Measurements from ENCODE around the gene IL15.
"Not testable (repeated sequence)": the region's sequence is repeated elsewhere in the genome, so short reads cannot be mapped to it uniquely, and the experiment has no call there.

IL15 gene

DNA sequence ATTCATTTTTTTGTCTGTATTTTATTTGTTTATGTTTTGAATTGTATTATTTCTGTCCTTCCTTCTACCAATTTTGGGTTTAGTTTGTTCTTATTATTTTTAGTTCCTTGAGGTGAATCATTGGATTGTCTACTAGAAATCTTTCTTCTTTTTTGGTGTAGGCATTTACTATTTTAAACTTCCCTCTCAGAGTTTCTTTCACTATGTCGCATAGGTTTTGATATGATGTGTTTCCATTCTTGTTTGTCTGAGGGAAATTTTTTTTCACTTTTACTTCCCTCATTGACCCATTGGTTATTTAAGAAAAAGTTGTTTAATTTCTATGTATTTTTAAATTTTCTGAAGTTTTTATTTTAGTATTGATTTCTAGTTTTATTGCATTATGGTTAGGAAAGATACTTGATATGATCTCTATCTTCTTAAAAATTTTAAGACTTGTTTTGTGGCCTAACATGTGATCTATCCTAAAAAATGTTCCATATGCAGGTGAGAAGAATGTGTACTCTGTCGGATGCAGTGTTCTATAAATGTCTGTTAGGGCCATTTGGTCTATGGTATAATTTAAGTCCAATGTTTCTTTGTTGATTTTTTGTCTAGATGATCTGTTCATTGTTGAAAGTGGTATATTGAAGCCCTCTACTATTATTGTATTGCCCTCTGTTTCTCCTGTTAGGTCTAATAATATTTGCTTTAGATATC is 68.8 kb downstream of the IL15 start:
- peak; percentile 85 for DNase-seq

DNA sequence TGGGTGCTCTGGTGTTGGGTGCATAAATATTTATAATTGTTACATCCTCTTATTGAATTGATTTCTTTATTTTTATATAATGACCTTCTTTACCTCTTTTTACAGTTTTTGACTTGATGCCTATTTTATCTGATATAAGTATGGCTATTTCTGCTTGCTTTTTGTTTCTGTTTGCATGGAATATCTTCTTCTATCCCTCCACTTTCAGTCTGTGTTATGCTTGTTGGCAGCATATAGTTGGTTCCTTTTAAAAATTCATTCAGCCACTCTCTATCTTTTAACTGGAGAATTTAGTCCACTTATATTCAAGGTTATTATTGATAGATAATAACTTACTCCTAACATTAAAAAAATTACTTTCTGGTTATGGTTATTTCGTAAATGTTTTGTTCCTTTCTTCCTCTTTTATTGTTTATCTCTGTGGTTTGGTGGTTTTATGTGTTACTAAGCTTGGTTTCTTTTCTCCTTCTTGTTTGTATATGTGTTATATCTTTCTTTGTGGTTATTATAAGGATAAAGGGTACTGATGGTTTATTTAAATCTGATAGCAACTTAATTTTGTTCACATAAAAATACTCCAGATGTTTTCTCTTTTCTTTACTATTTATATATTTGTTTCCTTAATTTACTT is 69.5 kb downstream of the IL15 start:
- DNase-seq = peak; percentile 75

DNA sequence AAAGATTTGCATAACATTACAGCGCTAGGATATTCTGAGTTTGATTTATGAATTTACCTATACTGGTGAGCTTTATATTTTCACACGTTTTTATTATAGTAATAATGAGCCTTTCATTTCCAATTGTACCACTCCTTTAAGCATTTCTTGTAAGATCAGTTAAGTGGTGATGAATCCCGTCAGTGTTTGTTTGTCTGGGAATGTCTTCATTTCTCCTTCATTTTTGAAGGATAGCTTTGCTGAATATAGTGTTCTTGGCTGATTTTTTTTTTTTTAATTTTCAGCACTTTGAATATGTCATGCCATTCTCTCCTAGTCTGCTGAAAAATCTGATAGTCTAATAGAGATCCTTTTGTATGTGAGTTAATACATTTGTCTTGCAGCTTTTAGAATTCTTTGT is 70.1 kb downstream of the IL15 start:
- DNase-seq = no peak

- peak; percentile 32 for DNase-seq
These were observed 74.8 kb downstream of the IL15 start for GRCh38 chr4:141711211-141711610.

- DNase-seq = no peak
These were observed 76.8 kb downstream of the IL15 start for GRCh38 chr4:141713185-141713584.

GRCh38 chr4:141713771-141714445 is 77.5 kb downstream of the IL15 start:
- peak; percentile 8 for DNase-seq

- DNase-seq = no peak
These were observed 83.2 kb downstream of the IL15 start for GRCh38 chr4:141719585-141719984.

DNA sequence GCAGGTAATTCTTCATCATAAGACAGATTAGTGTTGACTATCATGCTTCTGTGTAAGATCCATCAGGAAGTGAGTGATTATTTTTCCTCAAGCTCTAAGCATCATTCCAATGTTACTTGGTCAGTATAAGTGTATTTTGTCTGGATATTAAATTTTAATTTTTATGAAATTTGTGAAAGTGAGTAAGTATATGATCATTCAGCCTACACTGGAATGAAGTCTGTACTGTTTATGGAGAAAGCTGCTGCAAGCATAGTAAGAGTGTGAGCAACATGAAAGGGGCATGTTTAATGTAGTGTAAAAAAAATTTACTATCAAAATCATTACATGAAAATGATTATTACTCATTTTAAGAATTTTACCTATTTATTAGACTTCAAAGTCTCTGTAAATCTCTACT is 84.8 kb downstream of the IL15 start:
- no peak for DNase-seq

GRCh38 chr4:141724646-141725045 is 88.3 kb downstream of the IL15 start:
- no peak for DNase-seq

DNA sequence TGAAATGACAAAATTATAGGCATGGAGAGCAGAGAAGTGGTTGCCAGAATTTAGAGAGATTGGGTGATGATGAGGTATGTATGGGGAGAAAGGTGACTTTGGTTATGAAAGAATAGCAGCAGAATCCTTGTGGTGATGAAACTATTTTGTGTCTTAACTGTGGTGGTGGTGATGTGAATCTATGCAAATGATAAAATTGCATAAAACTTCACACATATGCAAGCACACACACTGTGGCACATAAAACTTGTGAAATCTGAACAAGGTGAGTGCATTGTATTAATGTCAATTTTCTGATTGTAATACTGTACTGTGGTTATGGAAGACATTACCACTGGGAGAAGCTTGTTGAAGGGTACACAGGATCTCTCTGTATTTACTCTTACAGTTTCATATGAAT is 91.0 kb downstream of the IL15 start:
- no peak for DNase-seq

GRCh38 chr4:141730805-141731204 is 94.4 kb downstream of the IL15 start:
- no peak for DNase-seq

GRCh38 chr4:141731481-141731880 is 95.1 kb downstream of the IL15 start:
- DNase-seq = peak; percentile 43

DNA sequence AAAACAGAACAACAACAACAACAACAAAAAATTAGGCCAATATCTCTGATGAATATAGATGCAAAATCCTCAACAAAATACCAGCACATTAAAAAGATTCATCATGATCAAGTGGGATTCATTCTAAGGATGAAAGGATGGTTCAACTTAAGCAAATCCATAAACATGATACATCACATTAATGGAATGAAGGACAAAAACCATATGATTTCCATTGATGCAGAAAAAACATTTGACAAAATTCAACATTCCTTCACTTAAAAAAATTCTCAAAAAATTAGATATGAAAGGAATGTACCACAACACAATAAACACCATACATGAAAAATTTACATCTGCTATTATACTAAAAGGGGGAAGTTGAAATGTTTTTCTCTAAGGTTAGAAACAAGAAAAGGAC is 103.3 kb downstream of the IL15 start:
- no peak for DNase-seq

DNA sequence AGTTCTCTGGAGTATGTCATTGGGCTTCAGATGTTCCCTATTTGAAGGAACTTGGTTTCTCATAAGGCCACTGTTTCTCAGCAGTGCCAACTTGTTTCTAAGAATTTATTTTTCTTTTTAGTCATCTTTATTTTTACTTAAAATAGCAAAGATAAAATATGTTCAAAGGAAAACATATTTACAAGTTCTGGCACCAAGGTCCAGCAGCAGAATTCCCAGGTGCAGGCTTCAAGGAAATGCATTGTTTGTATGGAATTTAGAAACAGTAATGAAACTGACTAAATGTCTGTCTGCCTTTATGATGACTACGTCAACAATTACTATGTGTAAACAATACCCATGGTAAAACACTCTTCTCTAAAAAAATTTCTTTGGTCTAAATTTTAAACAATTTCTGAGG is 109.6 kb downstream of the IL15 start:
- DNase-seq = no peak

DNA sequence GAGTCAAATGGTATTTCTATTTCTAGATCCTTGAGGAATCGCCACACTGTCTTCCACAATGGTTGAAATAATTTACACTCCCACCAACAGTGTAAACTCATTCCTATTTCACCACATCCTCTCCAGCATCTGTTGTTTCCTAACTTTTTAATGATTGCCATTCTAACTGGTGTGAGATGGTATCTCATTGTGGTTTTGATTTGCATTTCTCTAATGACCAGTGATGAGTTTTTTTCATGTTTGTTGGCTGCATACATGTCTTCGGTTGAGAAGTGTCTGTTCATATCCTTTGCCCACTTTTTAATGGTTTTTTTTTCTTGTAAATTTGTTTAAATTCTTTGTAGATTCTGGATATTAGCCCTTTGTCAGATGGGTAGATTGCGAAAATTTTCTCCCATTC is 115.4 kb downstream of the IL15 start:
- DNase-seq = not testable (repeated sequence)

GRCh38 chr4:141757287-141757686 is 120.9 kb downstream of the IL15 start:
- DNase-seq = no peak

DNA sequence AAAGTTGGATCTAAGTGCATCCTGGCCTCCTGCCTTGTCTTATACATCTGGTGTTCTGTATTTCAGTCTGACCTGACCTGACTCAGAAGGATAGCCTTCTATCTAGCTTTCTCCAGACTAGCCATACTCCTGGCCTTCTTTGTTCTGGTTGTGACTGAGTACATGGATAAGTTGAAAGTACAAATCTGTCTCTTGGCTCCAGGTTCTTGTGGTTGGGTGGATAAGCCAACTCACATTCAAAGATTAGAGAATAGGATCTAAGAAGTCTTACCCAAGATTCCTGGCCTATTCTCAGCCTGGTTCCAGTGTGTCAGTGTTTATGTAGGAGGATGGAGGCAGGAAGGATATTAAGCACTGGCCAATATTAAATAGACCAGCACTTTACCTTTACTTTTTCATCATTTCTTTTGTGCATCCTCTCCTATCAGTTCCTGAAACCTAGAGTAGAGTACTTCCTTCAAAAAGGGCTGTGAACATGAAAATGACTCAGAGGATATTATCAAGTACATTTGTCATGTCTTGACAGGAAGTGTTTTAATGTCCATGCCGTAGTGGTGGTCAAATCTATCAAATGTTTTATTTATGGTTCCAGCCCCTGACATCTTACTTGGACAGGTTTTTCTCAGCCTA is 123.5 kb downstream of the IL15 start:
- DNase-seq = peak; percentile 6

DNA sequence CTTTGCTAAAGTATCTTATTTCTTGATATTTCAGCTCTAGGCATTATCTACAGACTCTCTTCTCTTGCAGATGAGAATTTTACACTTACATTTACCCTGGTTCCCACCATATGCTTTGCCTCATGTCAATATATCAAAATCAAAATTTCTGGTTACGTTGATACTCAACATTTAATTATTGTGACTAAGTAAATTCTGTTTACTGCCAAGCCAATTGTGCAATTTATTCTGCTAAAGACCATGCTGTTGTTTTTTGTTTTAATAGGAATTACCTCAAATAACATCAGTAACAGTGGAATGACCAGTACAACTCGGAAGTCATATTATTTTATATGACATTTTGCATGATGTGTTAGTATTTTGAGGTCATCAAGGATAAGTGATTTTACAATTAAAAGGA is 125.5 kb downstream of the IL15 start:
- no peak for DNase-seq

- no peak for DNase-seq
These were observed 127.0 kb downstream of the IL15 start for GRCh38 chr4:141763374-141763773.

DNA sequence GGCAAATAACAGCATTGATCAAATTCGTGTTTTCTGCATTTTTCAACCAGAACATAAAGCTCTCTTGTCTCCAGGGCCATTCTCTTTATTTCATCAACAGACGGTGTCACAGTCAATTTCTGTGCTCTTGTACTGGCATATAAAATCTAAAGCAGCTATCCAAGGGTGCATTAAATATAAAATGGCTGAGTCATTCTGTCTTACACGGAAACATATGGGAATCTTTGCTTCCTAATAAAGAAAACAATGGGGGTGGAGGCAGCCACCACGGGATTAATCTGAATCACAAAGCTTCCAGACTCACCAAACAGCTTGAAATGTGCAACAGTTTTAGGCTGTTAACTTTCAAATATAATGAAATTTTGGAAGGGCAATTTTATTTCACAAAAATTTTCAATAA is 132.6 kb downstream of the IL15 start:
- no peak for DNase-seq

DNA sequence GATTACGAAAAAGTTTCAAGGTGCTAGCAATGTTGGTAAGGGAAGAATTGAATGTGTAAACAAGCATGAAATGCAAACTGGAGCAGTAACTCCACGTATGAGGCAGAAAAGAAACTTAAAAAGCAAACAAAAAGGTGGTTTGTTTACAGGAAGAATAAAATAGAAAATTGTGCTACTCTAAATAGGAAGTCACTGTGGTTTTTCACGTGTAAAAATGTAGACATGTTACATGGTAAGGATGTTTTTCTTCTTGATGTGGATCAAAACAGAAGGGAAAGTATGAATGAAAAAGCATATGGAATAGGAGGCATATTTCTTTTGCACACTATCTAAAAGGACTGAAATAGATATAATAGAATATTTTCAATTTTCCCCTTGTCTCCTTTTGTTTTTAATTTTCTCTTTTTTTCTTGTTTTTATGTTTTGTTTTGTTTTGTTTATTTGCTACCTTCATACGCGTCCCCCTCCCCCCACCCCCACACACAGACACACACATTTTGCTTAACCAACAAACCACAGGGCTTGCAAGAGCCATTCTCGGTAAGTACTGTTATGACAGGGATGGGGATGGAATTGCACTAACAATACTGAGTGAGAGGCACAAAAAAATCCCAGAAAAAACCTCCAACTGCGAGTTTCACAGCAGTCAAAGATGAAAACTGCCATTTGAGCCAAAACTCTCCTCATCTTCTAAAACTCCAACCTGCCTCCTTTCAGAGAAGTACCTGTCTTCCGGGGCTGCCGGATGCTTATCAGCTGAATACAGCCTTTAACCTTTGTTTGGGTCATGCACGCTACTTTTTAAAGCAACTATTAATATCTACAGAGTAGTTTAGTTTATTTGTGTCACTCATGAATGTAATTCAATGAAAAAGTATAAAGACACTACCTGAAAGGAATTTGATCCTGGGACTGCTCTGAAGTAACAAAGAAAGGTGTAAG is 135.8 kb downstream of the IL15 start:
- no peak for DNase-seq

DNA sequence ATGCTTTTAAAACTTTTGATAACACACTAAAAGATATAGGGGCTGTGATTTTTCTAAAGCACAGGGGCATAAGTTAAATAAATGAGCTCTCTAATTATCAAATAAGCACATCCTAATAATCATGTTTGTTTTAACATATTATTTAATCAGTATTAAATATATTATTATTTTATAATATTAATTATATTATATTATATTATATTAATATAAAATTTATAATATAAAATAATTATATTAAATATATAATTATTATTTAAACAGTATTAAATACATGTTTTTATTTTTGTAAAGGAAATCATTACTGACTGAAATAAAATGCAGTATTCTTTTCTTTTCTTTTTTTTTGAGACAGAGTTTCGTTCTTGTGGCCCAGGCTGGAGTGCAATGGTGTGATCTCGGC is 136.5 kb downstream of the IL15 start:
- no peak for DNase-seq

DNA sequence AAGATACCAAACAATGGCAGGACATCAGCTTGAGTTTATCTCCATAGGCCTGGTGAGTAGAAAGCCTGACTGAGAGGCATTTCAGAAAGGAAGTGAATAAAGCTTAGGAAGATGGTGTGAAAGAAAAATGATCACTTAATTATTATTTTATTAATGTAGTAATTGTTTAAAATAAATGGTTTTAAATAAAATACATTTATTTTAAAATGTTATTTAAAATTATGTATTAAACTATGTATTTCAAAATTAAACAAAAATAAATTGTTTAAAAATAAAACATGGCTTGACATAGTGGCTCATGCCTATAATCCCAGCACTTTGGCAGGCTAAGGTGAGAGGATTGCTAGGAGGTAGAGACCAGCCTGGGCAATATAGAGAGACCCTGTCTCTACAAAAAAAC is 145.8 kb downstream of the IL15 start:
- no peak for DNase-seq
